Posterior vena cava (tissue), 2 donors: ENCODE data around the gene DAPK1. TPM values are rescaled to one million over a fixed set of nuclear protein-coding genes. Genes with fewer than 3 reads are reported as not detected.

Experiments
- DNase-seq: peaks from one replicate; pipeline ENCODE4 v3.0.0-alpha.2; 2020; ENCODE audit warnings: low spot score
- intact Hi-C, 2 donors: fragments of 100-400 bp; cut with DNase I; formaldehyde crosslinking; loops; one replicate each; pipeline versions ENCODE4 v1.14.1 to v1.14.2; 2022 to 2023
- total RNA-seq, 2 donors: library from RNA; stranded (reverse); fragmentation: NEBNext Ultra II Directional; extraction: Animal tissue kit (Norgen Biotek cat#: 25700); gene quantifications; one replicate each; pipeline ENCODE4 v1.2.1, GENCODE V29; 2021
- donor health status: DM: yes; HTN: yes; CAD: no.
- donor health status: DM: yes; HTN: yes; CAD: no.

Gene DAPK1
- total RNA-seq, 2 donors from 2014 or later: 33.2 to 34.3 TPM

DNA sequence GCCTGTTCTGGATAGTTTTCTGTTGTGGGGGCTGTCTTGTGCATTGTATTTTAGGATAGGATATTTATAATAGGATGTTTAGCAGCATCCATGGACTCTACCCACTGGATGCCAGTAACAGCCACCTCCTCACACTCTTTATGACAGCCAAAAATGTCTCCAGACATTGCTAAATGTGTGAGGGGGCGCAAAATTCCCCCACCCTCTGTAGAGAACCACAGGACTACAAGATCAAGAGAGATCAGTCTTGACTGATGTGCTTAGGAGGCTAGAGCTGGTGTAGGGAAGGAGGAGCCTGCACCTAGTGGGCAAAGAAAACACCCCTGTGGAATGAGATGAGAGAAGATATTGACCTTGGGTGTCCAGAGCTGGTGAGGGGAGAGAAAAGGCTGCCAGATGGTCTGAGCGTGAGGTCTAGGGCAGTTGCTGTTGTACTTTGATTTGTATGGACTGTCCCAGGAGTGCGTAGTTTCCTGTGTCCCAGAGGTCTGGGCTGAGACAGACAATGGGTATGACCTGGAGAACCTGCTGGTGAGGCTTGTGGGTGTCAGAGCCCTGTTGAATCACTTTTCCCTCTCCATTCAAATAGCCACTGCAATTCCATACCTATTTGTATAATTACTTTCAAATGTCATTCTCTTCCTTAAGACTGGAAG is 16.3 kb downstream of the DAPK1 start:
- intact Hi-C loops: loop anchor here (10.0 kb wide), 2 partner anchors 91 to 141 kb away; no protein-coding TSS in a partner anchor
- DNase-seq: no peak

DNA sequence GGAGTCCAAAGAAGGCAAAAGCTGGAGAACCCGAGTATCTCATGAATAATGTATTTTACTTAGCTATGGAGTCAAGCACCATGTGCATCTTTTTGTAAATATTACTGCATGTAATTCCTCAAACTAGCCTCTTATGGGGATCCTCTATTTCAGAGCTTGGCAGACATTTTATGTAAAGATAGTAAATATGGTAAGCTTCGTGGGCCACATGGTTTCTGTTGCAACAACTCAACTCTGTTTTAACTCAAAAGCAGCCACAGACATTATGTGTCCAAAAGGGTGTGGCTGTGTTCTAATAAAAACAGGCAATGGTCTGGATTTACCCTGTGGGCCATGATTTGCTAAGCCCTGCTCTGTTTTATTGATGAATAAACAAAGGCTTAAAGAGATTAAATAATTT is 17.3 kb downstream of the DAPK1 start:
- intact Hi-C loops: loop anchor here (10.0 kb wide), 2 partner anchors 90 to 140 kb away; no protein-coding TSS in a partner anchor

DNA sequence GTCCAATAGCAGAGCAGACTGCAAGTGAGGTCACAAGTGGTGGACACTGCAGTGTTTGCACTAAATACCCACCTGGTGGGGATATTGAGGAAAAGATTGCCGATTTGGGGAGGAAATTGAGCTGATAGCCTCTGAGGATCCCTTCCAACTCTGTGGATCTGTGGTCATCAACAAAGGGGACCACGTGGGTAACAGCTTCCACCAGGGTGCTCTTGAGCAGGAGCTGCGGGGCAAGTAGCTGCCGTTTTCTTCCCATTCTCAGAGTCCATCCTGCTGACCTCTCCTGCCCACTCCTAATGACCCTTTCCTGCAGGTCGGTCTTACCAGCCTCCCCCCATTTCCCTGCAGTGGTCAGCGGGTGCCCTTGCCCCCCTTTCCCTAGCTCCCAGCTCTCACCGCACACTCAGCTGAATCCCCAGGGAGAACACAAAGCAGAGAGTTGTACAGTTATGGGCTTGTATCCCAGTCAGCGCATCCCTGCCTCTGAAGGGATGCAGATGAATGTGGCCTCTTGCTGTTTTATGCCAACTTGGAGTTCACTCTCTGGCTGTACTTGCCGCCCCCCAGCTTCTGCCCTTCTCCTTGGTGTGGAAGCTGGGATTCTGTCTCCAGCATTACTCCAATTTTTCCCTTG is 18.0 kb downstream of the DAPK1 start:
- no peak for DNase-seq
- intact Hi-C loops: loop anchor here (10.0 kb wide), 2 partner anchors 89 to 139 kb away; no protein-coding TSS in a partner anchor

More for the DNA sequence above, 17.3 kb downstream of the DAPK1 start:
- no peak for DNase-seq

DNA sequence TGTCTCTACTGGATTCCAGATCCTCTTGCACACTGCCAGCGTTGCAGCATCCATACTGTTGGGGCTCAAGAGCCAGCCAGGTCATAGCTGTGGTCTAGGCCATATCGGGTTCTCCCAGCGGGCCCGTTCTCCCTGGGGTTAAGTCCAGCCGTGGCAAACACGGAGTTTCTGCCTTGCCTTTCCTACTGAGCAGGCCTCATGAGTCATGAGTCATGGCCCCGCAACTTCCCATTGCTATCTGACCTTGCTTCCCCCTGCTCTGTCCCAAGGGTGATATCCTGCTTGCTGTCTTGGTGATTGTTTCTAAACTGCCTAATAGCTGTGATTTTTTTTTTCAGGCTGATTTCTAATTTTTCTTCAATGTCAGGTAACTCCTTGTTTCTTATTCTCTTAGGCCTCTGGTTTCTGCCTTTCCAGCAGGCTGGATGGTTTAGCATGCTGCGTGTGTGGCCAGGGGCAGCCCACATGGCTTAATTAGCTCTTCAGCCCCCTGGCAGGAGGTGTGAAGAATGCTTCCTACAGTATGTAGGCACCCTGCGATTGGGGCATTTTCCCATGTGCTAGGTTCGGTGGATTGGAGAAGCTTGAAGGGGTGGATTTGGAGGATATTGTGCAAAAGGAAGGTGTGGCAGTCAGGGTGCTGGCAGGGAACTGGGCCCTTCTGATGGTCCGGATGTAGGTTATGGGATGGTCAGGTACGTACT is 18.7 kb downstream of the DAPK1 start:
- intact Hi-C loops: loop anchor here (10.0 kb wide), 2 partner anchors 88 to 138 kb away; no protein-coding TSS in a partner anchor
- peak; percentile 87 for DNase-seq

DNA sequence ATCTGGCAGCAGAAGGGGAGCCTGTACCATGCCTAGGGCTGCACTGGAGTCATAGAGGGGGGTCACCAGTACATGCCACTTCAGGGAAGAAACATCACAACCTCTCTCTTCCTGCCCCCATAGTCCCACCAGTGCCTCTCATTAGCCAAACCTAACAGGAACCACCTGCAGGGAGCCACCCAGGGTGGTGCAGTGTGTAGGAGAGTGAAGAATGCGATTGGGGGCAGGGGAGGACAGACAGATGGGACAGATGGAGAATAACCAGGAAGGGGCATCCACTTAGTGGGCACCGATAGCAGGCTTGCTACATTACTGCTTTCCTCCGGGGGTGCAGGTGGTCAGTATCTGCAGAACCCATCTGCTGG is 19.2 kb downstream of the DAPK1 start:
- DNase-seq: no peak
- intact Hi-C loops: loop anchor here (10.0 kb wide), 2 partner anchors 88 to 138 kb away; no protein-coding TSS in a partner anchor

DNA sequence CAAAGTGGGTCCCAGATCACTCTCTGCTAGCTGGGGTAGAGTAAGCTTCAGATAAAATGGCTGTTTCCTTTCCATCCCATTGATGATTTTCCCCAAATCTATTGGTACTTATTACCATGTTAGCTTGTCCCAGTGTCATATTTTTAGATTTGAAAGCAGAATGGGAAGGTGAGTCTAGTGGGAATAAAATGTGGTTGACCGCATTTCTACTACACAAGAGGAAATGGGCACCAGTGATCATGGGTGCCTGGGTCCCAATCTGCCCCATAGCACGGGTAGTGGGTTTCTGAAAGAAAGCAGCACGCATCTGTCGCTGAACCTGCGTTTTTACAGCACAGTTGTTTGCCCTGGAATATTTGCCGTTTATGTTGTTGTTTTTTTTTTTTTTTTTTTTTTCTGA is 20.1 kb downstream of the DAPK1 start:
- no peak for DNase-seq
- intact Hi-C loops: loop anchor here (10.0 kb wide), 2 partner anchors 87 to 137 kb away; no protein-coding TSS in a partner anchor

DNA sequence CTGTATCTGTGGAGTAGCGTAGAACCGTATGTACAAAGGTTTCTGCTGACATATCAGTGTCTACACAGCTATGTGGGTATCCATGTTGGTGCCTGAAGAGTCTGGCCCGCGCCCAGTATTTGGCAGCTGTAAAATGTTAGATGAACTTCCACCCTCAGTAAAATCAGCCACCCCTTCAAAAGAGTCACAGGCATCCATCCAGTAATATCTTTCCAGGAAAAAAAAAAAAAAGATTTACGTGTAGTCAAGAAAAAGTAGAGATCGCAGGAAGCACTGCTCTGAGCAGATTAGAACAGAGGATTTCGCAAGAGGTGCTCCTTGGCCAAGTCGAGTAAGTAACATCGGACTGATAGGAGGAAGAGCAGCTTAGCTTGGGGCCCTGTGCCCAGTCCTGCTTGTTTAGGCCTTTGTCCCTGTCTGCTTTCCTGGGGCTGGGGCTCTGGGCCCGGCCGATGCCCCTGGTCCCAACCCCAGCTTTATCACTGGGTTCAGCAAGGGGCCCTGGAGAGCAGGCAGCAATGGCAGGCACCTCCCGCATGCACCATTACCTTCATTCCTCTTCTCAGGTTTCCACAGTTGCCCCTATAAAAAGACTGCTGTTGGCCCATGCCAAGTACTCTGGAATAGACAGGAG is 21.2 kb downstream of the DAPK1 start:
- peak; percentile 86 for DNase-seq
- intact Hi-C loops: loop anchor here (10.0 kb wide), 2 partner anchors 86 to 136 kb away; no protein-coding TSS in a partner anchor

DNA sequence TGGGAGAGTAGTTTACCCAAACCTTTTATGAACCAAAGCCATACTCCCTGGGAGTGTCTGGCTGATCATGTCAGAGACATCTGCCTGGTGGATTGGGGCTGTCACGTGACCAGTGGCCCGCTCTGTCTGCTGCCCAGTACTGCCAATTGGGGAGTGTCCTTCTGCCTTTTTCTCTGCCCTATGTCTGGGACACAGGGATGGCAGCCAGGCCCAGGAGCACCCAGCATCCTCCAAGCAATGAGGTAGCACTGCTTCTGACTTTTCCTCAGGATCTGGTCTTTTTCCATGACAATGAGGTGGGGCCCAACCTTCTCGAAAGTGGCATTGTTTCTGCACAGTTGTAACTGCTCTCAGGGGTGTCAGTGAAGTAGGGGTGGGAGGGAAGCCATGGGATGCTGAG is 21.8 kb downstream of the DAPK1 start:
- DNase-seq: no peak
- intact Hi-C loops: loop anchor here (10.0 kb wide), 2 partner anchors 85 to 135 kb away; no protein-coding TSS in a partner anchor

DNA sequence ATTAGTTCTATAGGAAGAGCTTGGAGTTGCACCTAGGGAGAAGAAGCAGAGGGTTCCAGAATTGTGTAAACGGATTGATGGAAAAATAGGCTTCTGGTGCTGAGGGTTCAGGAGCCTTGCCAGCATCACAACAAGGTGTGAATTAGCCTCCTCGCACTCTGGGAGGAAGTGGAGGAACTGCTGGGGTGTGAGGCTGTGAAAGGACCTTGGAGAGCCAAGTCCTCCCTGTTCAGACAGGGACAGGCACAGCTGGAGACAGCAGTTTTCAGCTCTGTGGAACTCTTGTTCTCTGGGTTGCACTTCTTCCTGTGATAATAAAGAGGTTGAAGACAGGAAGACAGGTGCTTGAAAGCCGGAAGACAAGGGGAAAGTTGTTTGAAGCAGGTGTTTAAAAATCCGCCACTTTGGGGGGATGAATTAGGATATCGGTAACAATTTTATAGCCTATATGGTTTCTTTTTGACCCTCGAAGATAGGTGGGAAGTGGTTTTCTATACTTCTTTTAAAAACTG is 22.6 kb downstream of the DAPK1 start:
- no peak for DNase-seq
- intact Hi-C loops: no loop called here

DNA sequence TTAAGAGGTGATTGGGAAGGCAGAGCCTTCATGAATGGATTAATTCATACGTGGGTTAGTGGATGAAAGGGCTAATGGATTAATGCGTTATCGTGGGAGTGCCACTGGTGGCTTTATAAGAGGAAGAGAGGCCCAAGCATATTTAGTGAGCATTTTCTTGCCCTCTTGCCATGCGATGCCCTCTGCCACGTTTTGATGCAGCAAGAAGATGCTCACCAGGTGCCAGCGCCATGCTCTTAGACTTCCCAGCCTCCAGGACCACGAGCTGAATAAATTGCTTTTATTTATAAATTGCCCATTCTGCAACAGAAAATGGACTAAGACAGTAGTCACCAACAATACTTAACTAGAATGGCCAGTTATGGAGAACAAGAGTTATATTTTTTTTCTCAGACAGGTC is 24.2 kb downstream of the DAPK1 start:
- intact Hi-C loops: no loop called here
- DNase-seq: no peak

DNA sequence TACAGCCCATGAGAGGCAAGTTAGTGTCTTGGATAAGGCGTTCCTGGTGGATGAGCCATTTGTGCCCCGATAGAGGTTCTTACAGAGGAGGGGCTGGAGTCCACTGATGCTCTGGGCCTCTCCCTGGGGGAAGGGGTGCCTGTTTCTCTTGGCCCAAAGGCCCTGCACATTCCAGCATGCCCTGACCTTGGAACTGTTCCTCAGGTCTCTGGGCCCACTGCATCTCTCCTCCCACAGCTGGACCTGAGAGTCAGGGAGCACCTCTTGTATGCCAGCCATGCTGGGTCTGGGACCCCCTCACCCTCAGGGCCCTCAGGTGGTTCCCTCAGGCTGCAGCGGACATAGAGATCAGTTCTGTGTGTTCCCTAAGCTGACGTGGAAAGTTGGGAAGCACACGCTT is 26.4 kb downstream of the DAPK1 start:
- no peak for DNase-seq
- intact Hi-C loops: no loop called here

DNA sequence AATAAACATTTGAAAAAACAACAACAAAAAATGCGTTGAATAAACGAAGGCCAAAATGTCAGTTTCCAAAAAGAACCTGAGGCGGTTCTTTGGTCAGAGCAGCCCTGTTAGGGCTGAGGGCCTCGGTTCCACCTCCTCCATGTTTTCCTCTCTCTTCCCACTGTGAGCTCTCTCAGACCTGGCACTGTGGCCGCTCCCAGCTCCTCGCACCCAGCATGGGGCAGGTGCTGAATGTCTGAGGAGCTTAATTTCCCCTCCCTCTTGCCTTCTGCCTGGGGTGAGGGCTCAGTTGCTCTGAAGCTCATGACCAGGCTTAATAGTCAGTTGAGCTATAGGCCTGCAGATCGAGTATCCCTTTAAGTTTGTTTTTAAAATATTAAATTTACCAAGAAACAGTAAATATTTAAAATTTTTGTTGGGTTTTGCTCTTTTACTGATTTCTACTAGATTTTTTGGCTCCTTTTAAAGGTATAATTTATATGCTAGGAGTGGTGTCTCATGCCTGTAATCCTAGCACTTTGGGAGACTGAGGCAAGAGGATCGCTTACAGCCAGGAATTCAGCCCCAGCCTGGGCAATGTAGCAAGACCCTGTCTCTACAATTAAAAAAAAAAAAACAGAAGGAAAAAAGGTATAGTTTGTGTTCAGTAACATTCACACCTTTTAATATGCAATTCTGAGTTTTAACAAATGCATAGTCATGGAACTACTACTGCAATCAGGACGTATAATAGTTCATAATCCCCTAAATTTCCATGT is 28.1 kb downstream of the DAPK1 start:
- intact Hi-C loops: no loop called here

DNA sequence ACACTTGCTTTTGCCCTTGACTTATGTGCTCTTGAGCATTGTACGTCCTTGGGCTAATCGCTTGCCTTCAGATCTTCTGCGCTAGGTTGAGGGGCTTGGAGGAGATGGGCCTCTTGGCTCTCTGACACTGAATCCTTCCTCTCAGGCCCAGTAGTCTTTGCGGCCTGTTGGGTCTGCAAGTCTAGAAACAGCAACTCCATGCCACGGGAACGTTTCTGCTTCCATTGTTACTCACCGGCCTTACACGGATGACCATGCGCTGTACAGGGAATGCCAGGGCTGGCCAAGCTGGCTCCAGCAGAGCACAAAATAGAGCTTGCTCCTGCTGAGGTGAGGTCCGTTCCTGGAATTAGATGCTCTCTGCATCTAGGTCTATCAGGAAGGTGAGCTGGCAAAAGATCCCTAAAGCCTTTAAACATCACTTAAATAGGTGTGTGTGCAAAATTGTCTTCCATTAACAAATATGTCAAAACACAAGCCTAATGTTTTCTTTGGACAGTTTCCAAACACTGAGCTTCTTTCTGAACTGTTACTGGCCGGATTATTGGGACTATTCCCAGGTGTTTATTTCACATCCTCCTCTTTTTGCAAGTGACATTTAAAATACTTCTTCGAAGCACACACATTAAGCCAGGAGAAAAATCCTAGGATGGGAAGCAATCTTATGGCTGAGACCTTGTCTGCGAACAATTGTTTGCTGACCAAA is 29.7 kb downstream of the DAPK1 start:
- DNase-seq: no peak

More for the DNA sequence above, 28.1 kb downstream of the DAPK1 start:
- DNase-seq: no peak

DNA sequence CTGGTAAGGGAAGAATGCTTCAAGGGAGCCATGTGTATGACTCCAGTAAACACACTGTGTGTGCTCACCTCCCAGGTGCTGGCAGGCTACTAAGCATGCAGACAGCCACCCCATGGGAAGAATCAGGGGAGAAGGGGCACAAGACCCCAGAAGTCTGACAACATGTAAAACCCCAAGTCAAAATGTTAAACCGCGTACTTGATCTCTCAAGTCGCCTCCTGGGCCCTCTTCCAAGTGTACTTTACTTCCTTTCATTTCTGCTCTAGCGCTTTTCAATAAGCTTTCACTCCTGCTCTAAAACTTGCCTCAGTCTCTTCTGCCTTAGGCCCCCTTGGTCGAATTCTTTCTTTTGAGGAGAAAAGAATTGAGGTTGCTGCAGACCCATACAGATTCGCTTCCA is 31.3 kb downstream of the DAPK1 start:
- intact Hi-C loops: no loop called here
- DNase-seq: no peak

More for the DNA sequence above, 29.7 kb downstream of the DAPK1 start:
- intact Hi-C loops: no loop called here

DNA sequence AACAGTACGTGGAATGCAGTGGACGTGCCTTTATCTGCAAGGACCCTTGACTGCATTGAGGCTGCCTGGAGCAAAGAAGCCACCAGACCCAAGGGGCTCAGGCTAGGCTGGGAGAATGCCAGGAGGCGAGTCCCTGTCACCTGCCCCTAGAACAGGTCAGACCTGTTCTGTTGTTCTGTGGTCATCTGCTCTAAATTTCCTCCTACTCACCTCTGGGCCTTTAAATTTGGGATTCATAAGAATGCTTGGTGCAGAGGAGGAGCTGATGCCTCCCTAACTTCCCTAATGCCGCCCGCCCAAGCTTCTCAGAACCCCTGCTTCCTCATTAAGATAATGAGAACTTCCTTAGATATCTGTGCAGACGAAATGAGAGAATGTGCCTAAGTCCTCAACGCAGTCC is 32.0 kb downstream of the DAPK1 start:
- intact Hi-C loops: no loop called here
- no peak for DNase-seq

DNA sequence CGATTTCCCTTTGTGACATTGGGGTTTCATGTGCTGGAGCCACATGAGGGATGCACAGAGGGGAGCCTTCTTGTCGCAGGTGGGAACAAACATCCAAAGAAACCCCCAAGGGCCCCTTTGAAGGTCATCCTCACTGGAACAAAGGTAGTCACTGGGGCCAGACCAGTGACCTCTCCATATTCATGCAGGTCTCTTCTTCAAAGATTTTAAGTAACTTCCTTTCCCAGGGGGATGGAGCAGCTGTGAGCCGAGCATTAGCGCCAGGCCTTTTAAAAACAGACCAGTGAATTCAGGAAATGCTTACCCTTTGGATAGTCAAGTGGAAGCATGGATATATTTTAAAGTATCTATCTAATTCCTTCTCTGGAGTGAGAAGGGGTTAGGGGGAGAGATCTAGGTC is 33.0 kb downstream of the DAPK1 start:
- intact Hi-C loops: no loop called here
- no peak for DNase-seq

DNA sequence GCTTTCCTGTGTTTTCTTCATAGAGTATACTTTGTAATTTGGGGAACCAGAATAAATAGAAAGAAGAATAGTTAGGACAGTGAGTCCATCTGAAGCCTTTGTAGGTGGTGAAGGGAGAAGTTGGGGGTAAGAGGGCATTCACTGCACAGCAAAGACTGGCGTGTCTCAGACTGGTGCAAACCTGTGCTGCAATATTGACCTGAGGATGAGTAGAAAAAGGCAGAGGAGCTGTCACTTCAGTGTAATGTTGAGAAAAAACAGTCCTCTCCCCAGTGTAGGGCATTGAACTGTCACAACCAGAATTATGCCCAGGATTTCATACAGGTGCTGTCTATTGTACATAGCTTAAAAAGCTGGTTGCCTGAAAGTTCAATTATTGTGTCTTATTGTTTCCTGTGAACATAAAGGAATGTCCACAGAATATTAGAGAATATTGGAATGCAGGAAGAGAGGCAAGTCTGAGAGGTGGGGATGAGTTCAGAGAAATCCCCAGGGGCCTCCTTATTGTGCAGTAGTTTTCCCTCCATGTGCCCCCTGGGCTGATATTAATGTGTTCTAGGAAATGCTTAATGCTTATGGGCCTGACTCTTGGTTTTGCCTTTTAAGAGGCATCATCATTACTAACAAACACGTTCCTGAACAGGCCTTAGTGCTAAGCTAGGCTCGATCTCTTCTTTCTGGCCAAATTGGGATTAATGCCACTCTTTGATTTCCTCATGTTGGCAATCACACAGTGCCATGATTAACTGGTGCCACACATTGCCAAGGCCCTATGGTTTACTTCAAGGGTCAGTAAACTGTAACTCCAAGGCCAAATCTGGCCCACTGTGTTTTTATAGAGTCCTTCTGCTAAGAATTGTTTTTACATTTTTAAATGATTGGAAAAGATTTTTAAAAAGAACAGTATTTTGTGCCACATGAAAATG is 34.0 kb downstream of the DAPK1 start:
- DNase-seq: no peak
- intact Hi-C loops: no loop called here
